GM11168 (cell line): ENCODE results near the gene FASLG.
"Not testable (repeated sequence)": the region's sequence is repeated elsewhere in the genome, so short reads cannot be mapped to it uniquely, and the experiment has no call there.

Experiments
- in situ Hi-C: fragments of 300-500 bp; cut with MboI; formaldehyde crosslinking; loops from one replicate; pipeline ENCODE4 v1.12.0; 2022; ENCODE audit warnings: low sequenced_read_pairs; ENCODE audit not compliant: unreplicated experiment

The FASLG gene

DNA sequence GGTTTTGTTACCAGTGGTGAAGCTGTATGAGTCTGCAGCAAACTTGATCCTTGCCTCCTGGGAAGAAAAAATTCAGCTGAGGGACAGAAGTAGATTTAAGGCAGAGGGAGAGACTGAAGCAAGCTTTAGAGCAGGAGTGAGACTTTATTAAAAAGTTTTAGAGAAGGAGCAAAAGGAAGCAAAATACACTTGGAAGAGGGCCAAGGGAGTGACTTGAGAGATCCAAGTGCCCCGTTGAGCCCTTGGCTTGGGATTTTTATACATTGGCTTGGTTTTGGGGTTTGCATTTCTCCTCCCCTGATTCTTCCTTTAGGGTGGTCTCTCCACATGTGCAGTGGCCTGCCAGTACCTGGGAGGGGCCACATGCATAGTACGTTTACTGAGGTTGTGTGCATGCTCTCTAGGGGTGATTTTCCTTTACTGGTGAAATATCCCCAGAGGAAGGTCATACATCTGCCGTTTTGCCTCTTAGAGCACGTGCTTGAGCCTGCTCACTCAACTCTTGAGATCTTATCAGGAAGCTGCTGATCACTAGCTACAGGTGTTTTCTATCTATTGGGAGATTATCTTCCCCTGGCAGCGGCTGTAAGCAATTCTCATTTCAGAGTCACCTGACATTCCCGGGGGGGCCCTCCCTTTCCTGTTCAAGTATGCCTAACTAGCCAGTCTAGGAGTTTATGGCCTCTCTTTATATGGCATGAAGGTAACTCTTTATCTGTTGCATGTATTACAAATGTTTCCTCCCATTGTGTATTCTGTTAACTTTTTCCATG, 20.3 kb downstream of the FASLG start:
- in situ Hi-C loops: no loop called here

DNA sequence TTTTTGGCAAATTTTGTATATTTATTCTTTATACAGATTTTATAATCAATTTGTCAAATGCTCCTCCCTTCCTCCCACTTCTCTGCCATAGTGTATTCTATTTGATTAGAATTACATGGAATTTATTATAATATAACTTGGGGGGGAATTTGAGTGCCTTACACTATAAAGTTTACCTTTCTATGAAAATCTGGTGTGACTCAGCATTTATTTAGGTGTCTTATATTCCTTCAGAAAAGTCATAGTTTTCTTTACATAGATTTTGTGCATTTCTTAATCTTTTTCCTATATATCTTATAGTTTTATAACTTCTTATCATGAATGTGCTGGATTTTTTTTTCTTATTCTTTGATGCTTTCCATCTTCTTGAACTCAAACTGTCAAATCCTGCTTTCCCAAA, 21.3 kb downstream of the FASLG start:
- in situ Hi-C loops: no loop called here

DNA sequence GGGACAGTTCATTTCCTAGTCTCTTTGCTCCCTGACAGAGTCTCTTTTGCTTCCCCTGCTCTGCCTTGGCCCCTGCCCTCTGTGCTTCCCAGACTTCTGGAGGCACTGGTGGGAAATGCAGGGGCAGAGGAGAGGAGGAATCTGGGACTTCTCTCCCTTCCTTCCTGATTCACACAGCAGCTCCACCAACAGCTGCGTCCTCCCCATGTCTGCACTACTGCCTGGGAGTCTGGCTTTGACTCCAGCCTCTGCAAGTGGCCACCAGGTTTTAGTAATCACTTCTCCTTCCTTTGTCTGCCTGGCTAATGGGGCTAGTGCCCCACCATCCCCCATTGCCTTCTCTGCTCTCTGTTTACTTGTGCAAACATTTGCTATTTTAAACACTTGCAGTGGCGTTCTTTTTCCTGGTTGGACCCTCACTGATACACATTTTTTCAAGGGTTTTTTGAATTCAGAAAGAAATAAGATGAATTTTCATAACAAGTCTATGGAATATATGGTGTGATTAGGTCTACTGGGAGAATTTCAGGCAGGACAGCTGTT, 21.9 kb downstream of the FASLG start:
- in situ Hi-C loops: no loop called here

DNA sequence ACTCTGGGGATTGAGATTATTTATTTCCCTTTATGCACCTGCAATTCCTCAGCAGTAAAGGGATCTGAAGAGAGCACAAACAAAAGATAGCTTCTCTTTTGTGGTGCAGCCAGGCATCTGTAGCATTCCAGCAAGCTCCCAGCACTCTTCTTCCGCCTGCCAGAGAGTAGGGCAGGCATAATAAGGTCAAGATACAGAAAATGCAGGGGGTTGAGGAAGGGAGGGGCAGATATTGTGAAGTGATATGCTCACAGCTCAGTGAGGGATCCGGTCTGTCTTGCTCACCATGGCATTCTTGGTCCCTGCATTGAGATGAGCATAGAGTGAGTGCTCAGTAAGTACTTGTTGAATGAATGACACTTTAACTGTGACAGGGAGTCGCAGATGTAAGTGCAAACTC, 23.9 kb downstream of the FASLG start:
- in situ Hi-C loops: no loop called here

DNA sequence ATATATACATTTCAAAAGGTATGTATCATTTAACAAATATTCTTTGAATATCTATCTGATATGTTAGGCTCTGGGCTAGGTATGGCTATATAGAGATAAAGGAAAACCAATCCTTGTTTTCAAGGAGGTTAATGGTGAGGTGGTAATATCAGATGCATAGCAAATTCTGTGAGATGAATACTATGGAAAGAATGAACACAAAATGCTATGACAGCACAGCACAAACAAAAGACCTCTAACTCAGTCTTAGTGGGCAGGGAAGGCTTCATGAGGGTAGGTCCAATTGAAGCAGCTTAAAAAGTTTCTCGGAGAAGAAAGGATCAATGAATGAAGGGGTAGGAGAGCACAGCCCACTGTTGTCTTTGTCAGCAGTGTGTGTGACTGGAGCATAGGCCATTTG, 27.2 kb downstream of the FASLG start:
- in situ Hi-C loops: no loop called here

DNA sequence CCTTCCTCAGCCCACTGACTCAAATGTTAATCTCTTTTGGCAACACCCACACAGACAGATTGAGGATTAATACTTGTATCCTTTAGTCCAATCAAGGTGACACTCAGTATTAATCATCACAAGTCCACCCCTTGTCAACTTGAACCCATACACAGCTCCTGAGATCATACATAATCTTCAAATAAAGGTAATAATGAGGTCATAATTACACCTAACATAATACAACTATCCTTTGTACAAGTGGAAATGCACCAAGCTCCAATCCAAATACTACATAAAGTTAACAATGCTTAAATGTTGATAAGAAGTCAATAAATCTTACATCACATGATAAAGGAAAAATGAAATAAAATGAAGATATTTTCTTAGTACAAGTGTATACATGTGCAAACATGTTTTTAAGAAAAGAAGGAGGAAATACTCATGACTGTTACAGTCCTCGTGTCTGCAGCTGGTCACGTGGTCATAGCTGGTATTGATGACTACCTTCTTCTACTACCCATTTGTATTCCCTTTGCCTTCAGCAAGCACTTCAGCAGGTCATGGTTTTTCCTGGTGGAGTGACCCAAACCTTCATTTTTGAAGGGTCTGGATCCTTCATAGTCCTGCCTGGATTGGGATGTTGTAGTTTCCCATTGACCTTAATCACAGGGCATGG, 29.7 kb downstream of the FASLG start:
- in situ Hi-C loops: not testable (repeated sequence)

DNA sequence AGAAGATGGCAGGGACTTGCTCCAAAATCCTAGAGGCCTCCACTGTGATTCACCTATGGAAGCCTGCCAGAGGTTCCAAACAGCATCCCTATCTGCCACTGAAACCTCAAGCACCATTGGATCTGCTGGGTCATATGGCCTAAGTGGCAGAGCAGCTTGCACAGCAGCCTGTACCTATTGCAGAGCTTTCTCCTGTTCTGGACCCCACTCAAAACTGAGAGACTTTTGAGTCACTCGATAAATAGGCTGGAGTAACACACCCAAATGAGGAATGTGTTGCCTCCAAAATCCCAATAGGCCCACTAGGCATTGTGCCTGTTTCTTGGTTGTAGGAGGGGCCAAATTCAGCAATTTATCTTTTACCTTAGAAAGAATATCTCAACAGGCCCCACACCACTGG, 32.0 kb downstream of the FASLG start:
- in situ Hi-C loops: not testable (repeated sequence)

DNA sequence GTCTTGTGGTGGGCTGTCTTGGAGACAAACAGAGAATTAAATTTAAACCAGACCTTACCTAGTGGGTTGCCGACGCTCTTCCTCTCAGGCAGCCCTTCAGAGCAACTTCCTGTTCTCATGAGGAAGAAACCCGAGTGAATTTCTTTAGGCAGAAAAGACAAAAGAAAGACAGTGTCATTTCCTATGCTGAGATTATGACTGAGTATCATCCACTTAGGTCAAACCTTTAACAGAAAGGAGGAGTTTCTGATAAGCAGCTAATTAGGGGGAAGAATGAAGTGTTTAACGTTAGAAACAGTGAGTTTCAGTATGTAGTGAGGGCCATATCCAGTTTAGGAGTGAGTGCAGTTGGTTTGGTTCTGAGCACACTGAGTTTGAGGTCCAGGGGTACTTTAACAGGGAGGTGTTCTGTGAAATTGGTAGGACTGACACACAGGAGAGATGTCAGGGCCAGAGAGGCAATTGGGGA, 38.7 kb downstream of the FASLG start:
- in situ Hi-C loops: no loop called here

DNA sequence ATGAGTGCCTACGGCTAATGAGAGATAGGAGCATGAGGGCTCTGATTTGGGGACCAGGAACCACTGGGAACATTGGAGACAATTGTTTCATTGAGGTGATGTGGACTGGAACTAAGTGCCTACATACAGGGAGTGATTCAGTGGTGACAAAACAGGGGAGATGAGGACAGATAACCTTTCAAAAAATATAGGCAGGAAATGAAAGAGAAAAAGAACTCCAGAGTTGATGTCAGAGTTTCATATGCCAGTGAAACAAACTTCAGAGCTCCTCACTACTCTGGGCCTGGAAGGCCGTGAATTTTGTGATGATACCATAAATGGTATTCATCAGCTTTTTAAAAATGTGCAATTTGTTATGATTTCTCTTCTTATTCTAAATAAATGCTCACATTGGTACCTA, 39.3 kb downstream of the FASLG start:
- in situ Hi-C loops: no loop called here

DNA sequence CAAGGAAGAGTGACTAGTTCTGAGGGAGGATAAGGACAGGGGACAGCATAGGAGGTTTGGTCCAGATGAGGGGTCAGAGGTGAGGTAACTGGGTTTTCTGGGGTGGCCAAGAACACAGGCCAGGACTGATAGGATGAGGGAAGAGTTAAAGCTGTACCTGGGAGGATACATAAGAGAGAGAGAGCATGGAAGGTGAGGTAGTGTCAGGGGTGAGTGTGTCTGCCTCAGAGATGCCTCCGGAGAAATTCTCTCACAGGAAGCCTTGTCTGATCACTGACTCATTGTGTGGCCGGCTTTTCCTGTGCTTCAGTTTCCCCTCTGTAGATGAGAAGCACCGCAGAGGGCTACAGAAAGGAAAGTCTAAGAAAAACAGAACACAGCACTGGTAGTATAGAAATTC, 40.2 kb downstream of the FASLG start:
- in situ Hi-C loops: no loop called here

DNA sequence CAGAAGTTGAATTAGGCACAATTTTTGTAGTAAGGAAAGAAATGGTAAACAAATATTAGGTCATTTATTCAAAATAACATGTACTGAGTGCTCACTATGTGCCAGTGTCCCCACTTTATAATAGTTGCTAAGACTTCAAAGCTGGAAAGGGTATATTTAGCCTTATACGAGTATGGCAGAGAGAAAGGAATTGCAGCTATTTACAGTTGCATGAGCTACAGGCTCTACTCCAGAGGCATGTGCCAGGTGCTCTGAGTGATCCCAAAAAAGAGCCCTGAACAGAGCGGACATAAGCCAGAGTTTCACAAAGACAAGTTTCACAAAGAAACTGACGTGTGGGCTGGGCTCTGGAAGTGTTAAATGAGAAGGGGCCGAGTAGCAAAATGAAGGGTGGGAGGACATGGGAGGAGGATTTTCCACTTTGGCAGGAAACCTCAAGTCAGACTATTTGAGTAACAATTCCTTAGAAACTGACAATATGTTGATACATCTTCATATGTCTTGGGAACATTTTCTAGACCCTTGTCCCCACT, 40.9 kb downstream of the FASLG start:
- in situ Hi-C loops: loop anchor here (10.0 kb wide), 1 partner anchor 85 kb away; no protein-coding TSS in a partner anchor

DNA sequence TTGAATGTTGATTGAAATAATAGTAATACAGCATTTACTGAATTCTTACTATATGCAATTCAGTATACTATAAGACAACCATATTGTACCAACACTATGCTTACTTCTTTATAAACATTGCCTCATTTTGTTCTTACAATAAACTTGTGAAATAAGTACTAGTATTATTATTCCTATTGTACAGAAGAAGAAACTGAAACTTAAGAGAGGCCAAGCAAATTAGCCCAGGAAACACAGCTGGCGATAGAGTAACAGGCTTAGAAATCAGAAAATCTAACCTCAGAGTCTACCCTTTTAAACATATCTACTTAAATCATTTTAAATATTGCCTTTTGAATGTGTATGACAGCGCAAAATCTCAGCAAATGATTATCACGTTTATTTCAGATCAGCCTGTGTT, 41.7 kb downstream of the FASLG start:
- in situ Hi-C loops: loop anchor here (10.0 kb wide), 1 partner anchor 86 kb away; no protein-coding TSS in a partner anchor

DNA sequence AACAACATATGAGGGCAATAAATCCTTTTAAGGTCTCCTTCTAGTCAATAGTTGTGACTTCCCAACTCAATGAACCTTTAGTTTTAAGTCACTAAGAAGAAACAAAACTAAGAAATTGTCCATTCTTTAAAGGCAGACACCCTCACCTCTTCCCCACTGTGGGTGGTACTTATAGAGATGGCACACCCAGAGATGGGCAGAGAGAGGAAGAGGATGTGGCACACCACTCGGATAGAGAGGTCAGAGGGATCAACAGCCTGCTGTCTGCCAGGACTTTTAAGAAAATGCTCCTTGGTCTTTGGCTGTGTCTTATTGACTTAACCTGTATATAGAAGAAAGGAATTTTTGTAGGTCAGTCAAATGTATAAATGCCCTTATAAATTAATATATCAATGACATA, 45.1 kb downstream of the FASLG start:
- in situ Hi-C loops: loop anchor here (10.0 kb wide), 1 partner anchor 89 kb away; no protein-coding TSS in a partner anchor

DNA sequence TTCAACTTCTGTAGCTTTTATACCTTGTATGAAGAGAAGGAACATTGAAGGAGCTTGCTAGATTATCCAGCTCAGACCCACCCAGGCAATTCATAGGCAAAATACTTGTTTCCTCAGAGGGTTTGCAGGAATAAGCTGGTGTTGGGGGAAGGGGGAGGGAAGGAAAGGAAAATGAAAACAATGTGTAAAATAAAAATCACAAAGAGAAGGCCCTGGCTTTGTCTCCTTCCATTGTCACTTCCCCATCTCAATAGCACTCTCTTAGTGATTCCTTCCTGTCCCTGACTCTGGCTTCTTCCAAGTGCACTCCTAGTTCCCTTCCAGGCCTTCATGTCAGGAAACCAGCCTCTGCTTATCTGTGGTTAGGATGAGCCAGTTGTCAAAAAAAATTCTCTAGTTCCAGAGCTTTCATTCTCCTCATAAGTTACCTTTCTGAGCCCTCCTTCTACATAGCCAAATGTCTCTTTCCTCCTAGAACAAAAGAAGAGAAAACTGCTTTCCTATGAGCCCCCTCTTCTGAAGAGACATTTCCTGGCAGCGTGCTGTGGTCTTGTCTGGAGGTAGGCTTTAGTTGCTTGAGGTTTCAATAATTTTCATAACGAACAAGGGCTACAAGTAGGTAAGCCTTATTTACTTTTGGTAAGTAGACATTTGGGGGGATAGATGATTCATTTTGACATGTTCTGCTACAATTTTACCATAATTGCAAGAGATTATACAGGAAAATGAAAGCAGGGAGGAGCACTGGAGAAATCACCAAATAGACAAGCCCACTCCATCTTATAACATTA, 45.7 kb downstream of the FASLG start:
- in situ Hi-C loops: loop anchor here (10.0 kb wide), 1 partner anchor 90 kb away; no protein-coding TSS in a partner anchor

DNA sequence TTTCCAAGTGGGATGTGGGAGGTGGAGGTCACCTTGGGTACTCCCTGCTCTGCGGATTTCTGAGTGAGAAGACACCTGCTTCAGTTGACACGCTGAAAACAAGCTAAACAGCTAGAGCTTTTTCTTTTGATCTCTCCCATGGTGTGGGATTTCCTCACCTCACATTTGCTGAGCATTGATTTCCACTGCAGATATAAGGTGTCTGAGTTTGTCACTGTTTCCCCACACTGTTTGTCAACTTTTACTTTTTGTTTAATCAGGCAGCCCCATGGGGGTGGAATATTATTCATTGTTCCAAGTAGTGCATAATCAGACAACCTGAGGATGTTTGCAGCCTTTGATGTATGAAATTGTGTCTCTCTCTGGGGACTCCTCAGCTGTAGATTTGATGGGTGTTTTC, 49.5 kb downstream of the FASLG start:
- in situ Hi-C loops: loop anchor here (10.0 kb wide), 1 partner anchor 94 kb away; no protein-coding TSS in a partner anchor

DNA sequence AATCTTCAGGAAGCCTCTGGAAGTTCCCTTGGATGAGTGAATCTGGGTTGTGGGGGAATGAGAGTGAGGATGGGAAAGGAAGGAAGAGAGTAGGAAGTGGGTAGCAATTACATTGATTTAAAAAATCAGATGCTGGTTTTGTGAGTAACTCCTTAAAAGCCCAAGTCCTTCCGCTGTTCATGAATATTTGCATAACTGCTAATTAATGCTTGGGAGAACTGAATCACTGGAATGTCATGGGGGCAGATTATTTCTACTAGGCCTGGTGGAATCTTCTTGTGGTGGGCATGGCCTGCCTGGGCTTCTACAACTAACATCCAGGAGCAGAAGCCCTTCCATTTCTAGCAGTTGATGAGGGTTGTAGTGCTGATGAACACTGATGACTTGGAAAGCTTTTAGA, 52.7 kb downstream of the FASLG start:
- in situ Hi-C loops: loop anchor here (10.0 kb wide), 1 partner anchor 247 kb away; no protein-coding TSS in a partner anchor

DNA sequence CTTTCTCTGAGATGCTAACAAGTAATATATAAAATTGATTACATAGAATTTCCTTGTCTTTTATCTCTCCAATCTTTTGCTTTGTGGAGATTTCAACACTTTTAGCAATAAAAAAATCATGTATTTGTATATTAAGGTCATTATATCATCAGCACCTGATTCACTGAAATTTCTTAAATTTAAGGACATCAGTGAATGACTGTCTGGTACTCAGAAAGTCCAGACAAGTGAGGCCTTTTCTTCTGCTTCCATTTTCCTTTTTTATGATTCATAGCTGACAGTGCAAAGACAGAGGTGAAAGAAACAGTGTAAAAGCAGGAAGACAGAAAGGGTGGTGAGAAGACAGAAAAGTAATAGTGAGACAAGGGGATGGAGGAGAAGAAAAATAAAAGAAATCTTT, 54.6 kb downstream of the FASLG start:
- in situ Hi-C loops: loop anchor here (10.0 kb wide), 1 partner anchor 249 kb away; no protein-coding TSS in a partner anchor
